ENCODE data around the gene SH3D21. TPM values are rescaled to one million over a fixed set of nuclear protein-coding genes. Genes with fewer than 3 reads are reported as not detected.

The SH3D21 gene
- total RNA-seq, 1 experiment from 2014 or later, result 18.3 TPM

GRCh38 chr1:36256558-36257374 lies 49.4 kb upstream of the SH3D21 start:
- Histone ChIP-seq H3K27me3 (ENCODE audit: insufficient read depth, low read length) (no peaks in the 10 kb centered on the region), H2BK20ac (ENCODE audit: low read depth, low read length, poor library complexity, severe bottlenecking) (no peak overlapping the region), H3K4me1 (ENCODE audit: insufficient read depth, low read length) (no peaks in the 10 kb centered on the region; the same call in 1 of the 2 replicates), H3K79me1 (ENCODE audit: insufficient read depth, low read depth, low read length, poor library complexity, severe bottlenecking) (peaks cover 7% of the 10 kb centered on the region), H3T11ph (ENCODE audit: low read length) (no peak overlapping the region), H3K4me2 (ENCODE audit: insufficient read depth, insufficient read length, low read length) (no peak overlapping the region), H3K23ac (ENCODE audit: insufficient read length, low read depth, low read length) (no peak overlapping the region), H4K91ac (ENCODE audit: insufficient read length, low read depth, low read length) (no peak overlapping the region), H3K9me3 (ENCODE audit: control insufficient read depth, low read depth, low read length) (no peaks in the 10 kb centered on the region), H4K20me1 (ENCODE audit: control insufficient read depth, insufficient read depth, insufficient read length) (no peaks in the 10 kb centered on the region), H2BK15ac (ENCODE audit: low read depth, low read length) (no peak overlapping the region), H3K23me2 (ENCODE audit: insufficient read length, low read depth, low read length, poor library complexity, severe bottlenecking) (no peaks in the 10 kb centered on the region), H3K79me2 (ENCODE audit: insufficient read depth, low read length) (peaks cover 30% of the 10 kb centered on the region; the same call in 1 of the 2 replicates), H2BK120ac (ENCODE audit: low read depth, low read length, poor library complexity, severe bottlenecking) (no peak overlapping the region), H3K4ac (ENCODE audit: low read depth, low read length) (no peak overlapping the region), H2BK5ac (ENCODE audit: insufficient read length, low read length) (no peak overlapping the region), H3K18ac (ENCODE audit: insufficient read length, low read depth, low read length) (no peak overlapping the region), H2AK5ac (ENCODE audit: insufficient read length, low read length) (no peak overlapping the region), H4K5ac (ENCODE audit: insufficient read length, low read depth, low read length) (no peak overlapping the region), H3K27ac (ENCODE audit: insufficient read length, low read depth, low read length) (peak overlapping the region; percentile 30), H3K56ac (ENCODE audit: insufficient read length, low read depth, low read length) (no peak overlapping the region), H2BK12ac (ENCODE audit: insufficient read length, low read depth, low read length) (no peak overlapping the region), H4K8ac (replicated peaks; ENCODE audit: insufficient read length, low read depth, low read length) (no peak overlapping the region), H3K9ac (ENCODE audit: extremely low read depth, insufficient read length, low read length) (no peak overlapping the region), H3K14ac (ENCODE audit: insufficient read depth, low read length) (no peak overlapping the region), H2AFZ (ENCODE audit: low read length) (no peak overlapping the region)
- TF ChIP-seq, protein P1, sequence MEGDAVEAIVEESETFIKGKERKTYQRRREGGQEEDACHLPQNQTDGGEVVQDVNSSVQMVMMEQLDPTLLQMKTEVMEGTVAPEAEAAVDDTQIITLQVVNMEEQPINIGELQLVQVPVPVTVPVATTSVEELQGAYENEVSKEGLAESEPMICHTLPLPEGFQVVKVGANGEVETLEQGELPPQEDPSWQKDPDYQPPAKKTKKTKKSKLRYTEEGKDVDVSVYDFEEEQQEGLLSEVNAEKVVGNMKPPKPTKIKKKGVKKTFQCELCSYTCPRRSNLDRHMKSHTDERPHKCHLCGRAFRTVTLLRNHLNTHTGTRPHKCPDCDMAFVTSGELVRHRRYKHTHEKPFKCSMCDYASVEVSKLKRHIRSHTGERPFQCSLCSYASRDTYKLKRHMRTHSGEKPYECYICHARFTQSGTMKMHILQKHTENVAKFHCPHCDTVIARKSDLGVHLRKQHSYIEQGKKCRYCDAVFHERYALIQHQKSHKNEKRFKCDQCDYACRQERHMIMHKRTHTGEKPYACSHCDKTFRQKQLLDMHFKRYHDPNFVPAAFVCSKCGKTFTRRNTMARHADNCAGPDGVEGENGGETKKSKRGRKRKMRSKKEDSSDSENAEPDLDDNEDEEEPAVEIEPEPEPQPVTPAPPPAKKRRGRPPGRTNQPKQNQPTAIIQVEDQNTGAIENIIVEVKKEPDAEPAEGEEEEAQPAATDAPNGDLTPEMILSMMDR (conservative IDR thresholded peaks at IDR 0.05), result no peak
- Mint-ChIP-seq H3K4me1 (peaks cover 23 to 25% of the 10 kb centered on the region in 2 experiments), H3K4me3 (no peak overlapping the region), H3K36me3 (ENCODE audit: insufficient read depth in 1 of 3, low read depth in 3 of 3) (peaks cover 11 to 36% (median 26%) of the 10 kb centered on the region in 3 experiments; a peak in 5 of 7 replicates), H3K27me3 (ENCODE audit: low read depth) (no peaks in the 10 kb centered on the region), H3K9me3 (no peaks in the 10 kb centered on the region), H3K27ac (peak overlapping the region in 2 of 3 experiments; percentile 50 to 59; a peak in 6 of 7 replicates)
- DNase-seq, result no peak
- WGBS (ENCODE audit: extremely low coverage, insufficient read length, low lambda C conversion rate), result no CpG with 5 or more reads among the region's 15 CpGs

All from H9 (cell line).